ENCODE data around the gene CASQ1.

DNA sequence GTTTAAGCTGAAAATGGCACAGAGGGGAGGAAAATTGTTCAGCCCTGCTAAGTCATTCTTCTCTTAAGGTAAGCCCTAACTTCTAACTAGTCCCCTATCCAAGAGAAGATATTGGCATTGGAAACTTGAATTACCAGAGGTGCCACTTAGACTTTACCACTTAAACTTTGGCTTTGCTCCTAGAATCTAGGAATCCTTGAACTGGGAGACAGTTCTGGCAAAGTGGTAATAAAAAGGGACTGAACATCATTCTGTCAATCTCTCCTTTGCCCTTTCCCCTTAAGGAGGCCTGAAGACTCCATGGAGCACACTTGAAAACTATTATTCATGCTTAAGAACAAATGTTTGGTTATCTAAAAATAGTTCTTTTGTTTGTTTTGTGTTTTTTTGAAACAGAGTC is 30.5 kb upstream of the CASQ1 start:
- no peak for TF ChIP-seq YY1 (IDR thresholded peaks at IDR 0.05; ENCODE audit: insufficient read depth, insufficient read length)
- no peak for TF ChIP-seq SUZ12 (IDR thresholded peaks at IDR 0.05; ENCODE audit: extremely low read depth, insufficient read depth, insufficient read length)

Data from NT2/D1 (cell line).